Activated CD8-positive, alpha-beta T cell treated with anti-CD3 and anti-CD28 coated beads for 36 hours (primary cell): Measurements from ENCODE around the gene TNFSF8. TPM values are rescaled to one million over a fixed set of nuclear protein-coding genes. Genes with fewer than 3 reads are reported as not detected.

ENCODE experiments used
- ATAC-seq: fragments of 200-7000 bp; cut with Tn5 transposase; one replicate; pipeline ENCODE4 v1.10.0; 2021; ENCODE audit warnings: mild to moderate bottlenecking, moderate library complexity
- CTCF ChIA-PET: fragments of 350-600 bp; sonication (Branson Sonifier 250); formaldehyde crosslinking; loops from one replicate; lab custom pipeline; 2021; ENCODE audit warnings: antibody characterized with exemption; lab: Charles Lee
- POLR2A ChIA-PET: fragments of 350-600 bp; sonication (Branson Sonifier 250); formaldehyde crosslinking; loops from one replicate; lab custom pipeline; 2021; ENCODE audit warnings: antibody characterized with exemption; lab: Charles Lee
- DNase-seq: peaks from one replicate; pipeline ENCODE4 v3.0.0-alpha.2; 2020
- H3K27ac Mint-ChIP-seq: one replicate; pipeline ENCODE4 v1.8.0; 2021; ENCODE audit warnings: mild to moderate bottlenecking, mixed read lengths
- H3K27me3 Mint-ChIP-seq: one replicate; pipeline ENCODE4 v1.8.0; 2021; ENCODE audit warnings: mixed read lengths
- H3K36me3 Mint-ChIP-seq: one replicate; pipeline ENCODE4 v1.8.0; 2021; ENCODE audit warnings: low read depth, mixed read lengths
- H3K4me1 Mint-ChIP-seq: one replicate; pipeline ENCODE4 v1.8.0; 2021; ENCODE audit warnings: low read depth, mixed read lengths
- H3K4me3 Mint-ChIP-seq: one replicate; pipeline ENCODE4 v1.8.0; 2021; ENCODE audit warnings: mild to moderate bottlenecking, moderate library complexity, mixed read lengths
- H3K9me3 Mint-ChIP-seq: one replicate; pipeline ENCODE4 v1.8.0; 2021; ENCODE audit warnings: mixed read lengths
- CTCF ChIP-seq: fragments of 200-600 bp; IDR thresholded peaks from one replicate; pipeline ENCODE4 v1.8.0; 2022; ENCODE audit warnings: antibody characterized with exemption, mild to moderate bottlenecking
- intact Hi-C: fragments of 100-400 bp; cut with micrococcal nuclease; formaldehyde crosslinking; loops from one replicate; pipeline ENCODE4 v1.10.0; 2022
- total RNA-seq, 2 experiments: library from RNA; stranded (reverse); gene quantifications; one replicate each; pipeline ENCODE4 v1.2.3, GENCODE V29; 2021

TNFSF8 gene
- total RNA-seq, 2 experiments from 2014 or later, result 21.7 to 23.9 TPM

DNA sequence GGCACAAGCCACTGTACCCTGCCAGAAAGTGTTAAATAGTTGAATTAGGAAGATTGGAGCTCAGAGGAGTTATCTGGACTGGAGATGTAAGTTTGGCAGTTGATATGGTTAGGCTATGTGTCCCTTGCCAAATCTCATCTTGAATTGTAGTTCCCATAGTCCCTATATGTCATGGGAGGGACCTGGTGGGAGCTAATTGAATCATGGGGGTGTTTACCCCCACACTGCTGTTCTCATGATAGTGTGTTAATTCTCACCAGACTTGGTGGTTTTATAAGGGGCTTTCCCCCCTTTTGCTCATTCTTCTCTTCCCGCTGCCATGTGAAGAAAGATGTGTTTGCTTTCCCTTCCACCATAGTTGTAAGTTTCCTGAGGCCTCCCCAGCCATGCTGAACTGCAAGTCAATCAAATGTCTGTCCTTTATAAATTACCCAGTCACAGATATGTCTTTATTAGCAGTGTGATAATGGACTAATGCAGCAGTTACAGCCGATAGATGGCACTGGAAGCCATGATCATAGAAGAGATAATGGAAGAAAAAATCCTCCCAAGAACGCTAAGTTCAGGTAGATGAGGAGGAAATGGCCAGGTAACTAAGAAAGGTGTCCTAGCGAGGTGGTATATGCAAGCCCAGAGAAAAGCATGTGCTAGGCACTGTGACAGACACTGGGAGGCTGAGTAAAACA is 51.4 kb downstream of the TNFSF8 start:
- ChIA-PET POLR2A (no interaction called here), CTCF (no interaction called here)
- TF ChIP-seq CTCF, result no peak
- Mint-ChIP-seq H3K4me3 (no peak overlapping the region), H3K27ac (no peak overlapping the region), H3K4me1 (peaks cover 4% of the 10 kb centered on the region), H3K27me3 (no peaks in the 10 kb centered on the region), H3K9me3 (peaks cover 27% of the 10 kb centered on the region), H3K36me3 (peaks cover 5% of the 10 kb centered on the region)
- DNase-seq (no peak), ATAC-seq (peak; percentile 20)
- intact Hi-C loops, result no loop called here

DNA sequence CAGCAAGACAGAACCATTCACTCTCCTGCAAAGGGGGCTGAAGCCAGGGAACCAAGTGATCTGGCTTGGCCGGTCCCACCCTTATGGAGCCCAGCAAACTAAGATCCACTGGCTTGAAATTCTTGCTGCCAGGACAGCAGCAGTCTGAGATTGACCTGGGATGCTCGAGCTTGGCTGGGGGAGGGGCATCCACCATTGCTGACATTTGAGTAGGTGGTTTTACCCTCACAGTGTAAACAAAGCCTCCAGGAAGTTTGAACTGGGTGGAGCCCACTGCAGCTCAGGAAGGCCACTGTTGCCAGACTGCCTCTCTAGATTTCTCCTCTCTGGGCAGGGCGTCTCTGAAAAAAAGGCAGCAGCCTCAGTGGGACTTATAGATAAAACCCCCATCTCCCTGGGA is 60.5 kb downstream of the TNFSF8 start:
- no peak for ATAC-seq
- Mint-ChIP-seq H3K36me3 (peaks cover 14% of the 10 kb centered on the region), H3K9me3 (peaks cover 30% of the 10 kb centered on the region), H3K27me3 (no peaks in the 10 kb centered on the region), H3K27ac (peak overlapping the region; percentile 38), H3K4me1 (peaks cover 18% of the 10 kb centered on the region), H3K4me3 (no peak overlapping the region)
- ChIA-PET CTCF (interaction anchor here (1.1 kb wide), 1 partner anchor 37 kb away, joined by 3 read pairs; no protein-coding TSS in a partner anchor), POLR2A (interaction anchor here (0.8 kb wide), 1 partner anchor 9 kb away, joined by 3 read pairs; no protein-coding TSS in a partner anchor)
- intact Hi-C loops, result no loop called here
- peak; percentile 42 for DNase-seq
- no peak for TF ChIP-seq CTCF

DNA sequence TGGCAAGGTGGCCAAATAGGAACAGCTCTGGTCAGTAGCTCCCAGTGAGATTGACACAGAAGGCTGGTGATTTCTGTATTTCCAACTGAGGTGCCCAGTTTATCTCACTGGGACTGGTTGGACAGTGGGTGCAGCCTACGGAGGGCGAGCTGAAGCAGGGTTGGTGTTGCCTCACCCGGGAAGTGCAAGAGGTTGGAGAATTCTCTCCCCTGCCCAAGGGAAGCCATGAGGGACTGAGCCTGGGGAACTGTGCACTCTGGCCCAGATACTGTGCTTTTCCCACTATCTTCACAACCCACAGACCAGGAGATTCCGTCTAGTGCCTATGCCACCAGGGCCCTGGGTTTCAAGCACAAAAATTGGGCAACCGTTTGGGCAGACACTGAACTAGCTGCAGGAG is 61.0 kb downstream of the TNFSF8 start:
- DNase-seq (no peak), ATAC-seq (no peak)
- intact Hi-C loops, result no loop called here
- Mint-ChIP-seq H3K4me3 (no peak overlapping the region), H3K27me3 (no peaks in the 10 kb centered on the region), H3K9me3 (peaks cover 27% of the 10 kb centered on the region), H3K36me3 (peaks cover 14% of the 10 kb centered on the region), H3K27ac (peak overlapping the region; percentile 60), H3K4me1 (peaks cover 18% of the 10 kb centered on the region)
- ChIA-PET POLR2A (interaction anchor here (0.6 to 0.8 kb wide), 2 partner anchors 8 to 90 kb away, joined by 3 to 5 read pairs; no protein-coding TSS in a partner anchor), CTCF (interaction anchor here (1.1 kb wide), 1 partner anchor 37 kb away, joined by 3 read pairs; no protein-coding TSS in a partner anchor)
- no peak for TF ChIP-seq CTCF

GRCh38 chr9:114867327-114867726 is 63.1 kb downstream of the TNFSF8 start:
- no peaks in the 10 kb centered on the region for H3K27me3 Mint-ChIP-seq
- peaks cover 12% of the 10 kb centered on the region for H3K9me3 Mint-ChIP-seq
- H3K36me3 Mint-ChIP-seq, result peaks cover 4% of the 10 kb centered on the region
- H3K4me3 Mint-ChIP-seq, result no peak overlapping the region
- POLR2A ChIA-PET, result no interaction called here
- CTCF ChIA-PET, result no interaction called here
- ATAC-seq, result no peak
- intact Hi-C loops, result no loop called here
- no peak for DNase-seq
- peaks cover 18% of the 10 kb centered on the region for H3K4me1 Mint-ChIP-seq
- H3K27ac Mint-ChIP-seq, result no peak overlapping the region
- TF ChIP-seq CTCF, result no peak

DNA sequence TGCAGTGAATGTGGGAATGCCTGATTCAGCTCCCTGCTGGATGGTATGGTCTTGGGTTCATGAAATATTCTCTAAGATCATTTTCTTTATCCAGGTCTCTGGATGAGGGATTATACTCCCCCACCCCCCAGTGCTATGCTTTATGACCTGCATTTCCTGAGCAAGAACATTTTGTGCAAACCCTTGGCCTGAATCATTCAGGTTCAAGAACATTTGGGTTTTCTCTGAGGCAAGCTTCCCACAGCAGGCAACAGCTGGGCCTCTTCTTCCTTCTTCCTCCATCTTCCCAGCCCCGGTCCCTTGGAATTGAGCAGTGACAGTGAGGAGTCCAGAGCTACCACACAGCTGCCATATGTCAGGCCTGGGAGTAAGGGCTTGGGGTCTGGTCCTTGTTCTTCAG is 65.9 kb downstream of the TNFSF8 start:
- DNase-seq, result no peak
- peaks cover 8% of the 10 kb centered on the region for H3K4me1 Mint-ChIP-seq
- H3K36me3 Mint-ChIP-seq, result no peaks in the 10 kb centered on the region
- no peak for TF ChIP-seq CTCF
- intact Hi-C loops, result no loop called here
- ChIA-PET POLR2A (no interaction called here), CTCF (no interaction called here)
- no peak for ATAC-seq
- no peaks in the 10 kb centered on the region for H3K27me3 Mint-ChIP-seq
- H3K4me3 Mint-ChIP-seq, result no peak overlapping the region
- H3K27ac Mint-ChIP-seq, result no peak overlapping the region
- H3K9me3 Mint-ChIP-seq, result peaks cover 2% of the 10 kb centered on the region
